Ovary (tissue), 9 donors: Measurements from ENCODE around the gene PREB. TPM values are rescaled to one million over a fixed set of nuclear protein-coding genes. Genes with fewer than 3 reads are reported as not detected.

Experiments used
- DNase-seq, 5 donors: peaks; one replicate each; pipeline ENCODE4 v3.0.0-alpha.2; 2019 to 2020
- H3K27ac ChIP-seq, 2 donors: fragments of 200-600 bp; one replicate each; pipeline versions ENCODE4 v1.5.1 to v1.8.0; 2019 to 2022
- H3K27me3 ChIP-seq: fragments of 200-600 bp; one replicate; pipeline ENCODE4 v1.8.0; 2022
- H3K36me3 ChIP-seq: fragments of 200-600 bp; sonication (generic); one replicate; pipeline ENCODE4 v1.5.1; 2019
- H3K4me1 ChIP-seq: one replicate; pipeline ENCODE4 v1.8.1; 2013; ENCODE audit warnings: mild to moderate bottlenecking, moderate library complexity; ENCODE audit not compliant: insufficient read depth
- H3K4me3 ChIP-seq: fragments of 200-600 bp; sonication (generic); one replicate; pipeline ENCODE4 v1.5.1; 2017
- H3K9me3 ChIP-seq, 2 donors: fragments of 200-600 bp in 1 of 2; sonication (generic) in 1 of 2; one replicate each; pipeline versions ENCODE4 v1.5.1 to v1.8.1; 2013 to 2019; ENCODE audit warnings: mild to moderate bottlenecking in 1 of 2, moderate library complexity in 1 of 2
- CTCF ChIP-seq, 3 donors: fragments of 450-650 bp in 2 of 3; fragments of 200-600 bp in 1 of 3; IDR thresholded peaks; one replicate each; pipeline versions ENCODE4 v1.5.1 to v1.8.0; 2016 to 2022; ENCODE audit warnings: antibody characterized with exemption in 3 of 3, mild to moderate bottlenecking in 1 of 3
- EP300 ChIP-seq: sonication (generic); formaldehyde crosslinking; IDR thresholded peaks from one replicate; pipeline ENCODE4 v1.6.1; 2017; ENCODE audit warnings: antibody characterized with exemption
- POLR2A ChIP-seq: fragments of 450-650 bp; IDR thresholded peaks from one replicate; pipeline ENCODE4 v1.6.1; 2017; ENCODE audit warnings: antibody characterized with exemption, mild to moderate bottlenecking, moderate library complexity
- WGBS, 3 donors: extraction: QIAGEN DNeasy Blood & Tissue Kit in 1 of 3; methylation state at CpG; one replicate each; pipeline versions ENCODE4 v1.1.5 to v1.1.7; 2013 to 2017; 5-methylcytosine and 5-hydroxymethylcytosine counted together
- intact Hi-C, 4 donors: fragments of 100-400 bp; cut with DNase I; formaldehyde crosslinking; loops; one replicate each; pipeline versions ENCODE4 v1.11.0 to v1.15.1; 2022 to 2023
- polyA plus RNA-seq, 2 donors: library from polyadenylated mRNA; stranded (reverse); fragments of 200-250 nt in 1 of 2; fragments of 350-450 nt in 1 of 2; fragmentation: Illumina TruSeq in 1 of 2; extraction: RNeasy Lipid Tissue Mini Kit (QIAGEN cat#74804) in 1 of 2; gene quantifications; one replicate each; pipeline ENCODE4 v1.2.3, GENCODE V29; 2013 to 2014
- total RNA-seq, 7 donors: library from RNA; depleted of rRNA in 2 of 7; stranded (reverse); fragments of >200 nt in 2 of 7; fragmentation: NEBNext Ultra II Directional in 3 of 7; extraction: Animal tissue kit (Norgen Biotek cat#: 25700) in 3 of 7; gene quantifications; one replicate each; pipeline versions ENCODE4 v1.1.0 to v1.2.4, GENCODE V29; 2016 to 2023
- donor health status: DM: no; HTN: no; CAD: no; lungs with moderate emphysema.
- donor health status: DM: no; HTN: no; CAD: no.
- donor health status: Bipolar disorder and iron deficiency.
- donor health status: DM: yes; HTN: yes; CAD: no.
- donor health status: DM: no; HTN: no; CAD: no.
- donor health status: DM: yes; HTN: yes; CAD: no.

PREB gene
- total and polyA plus RNA-seq, 9 donors: 42.7 to 113 (median 67.2) TPM

- 57 to 71% (median 63%) methylated on average over 15 of the region's 15 CpGs for WGBS, 3 donors
Observed at GRCh38 chr2:27162151-27163121, 28.0 kb upstream of the PREB start.

DNA sequence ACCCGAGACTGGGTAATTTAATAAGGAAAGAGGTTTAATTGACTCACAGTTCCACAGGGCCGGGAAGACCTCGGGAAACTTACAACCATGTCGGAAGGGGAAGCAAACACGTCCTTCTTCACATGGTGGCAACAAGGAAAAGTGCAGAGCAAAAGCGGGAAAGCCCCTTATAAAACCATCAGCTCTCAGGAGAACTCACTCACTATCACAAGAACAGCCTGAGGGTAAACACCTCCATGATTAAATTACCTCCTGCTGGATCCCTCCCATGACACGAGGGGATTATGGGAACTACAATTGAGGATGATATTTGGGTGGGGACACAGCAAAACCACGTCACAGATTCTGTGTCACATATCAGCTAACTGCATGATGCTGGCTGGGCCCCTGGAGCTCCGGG lies 25.8 kb upstream of the PREB start:
- WGBS, 3 donors: 90 to 94% (median 92%) methylated on average over 9 of the region's 9 CpGs
- H3K4me1 ChIP-seq: peaks cover 12% of the 10 kb centered on the region
- intact Hi-C loops: no loop called here
- no peaks in the 10 kb centered on the region for H3K36me3 ChIP-seq
- no peaks in the 10 kb centered on the region for H3K27me3 ChIP-seq
- TF ChIP-seq POLR2A (no peak), CTCF (IDR thresholded peaks at IDR 0.05) (no peak), EP300 (no peak)
- no peak for DNase-seq
- no peak overlapping the region for H3K27ac ChIP-seq
- no peak overlapping the region for H3K4me3 ChIP-seq
- H3K9me3 ChIP-seq: no peaks in the 10 kb centered on the region

More at GRCh38 chr2:27162151-27163121, 28.0 kb upstream of the PREB start:
- Histone ChIP-seq H3K36me3 (no peaks in the 10 kb centered on the region), H3K4me1 (peaks cover 6% of the 10 kb centered on the region), H3K9me3 (no peaks in the 10 kb centered on the region), H3K27me3 (no peaks in the 10 kb centered on the region), H3K4me3 (no peak overlapping the region), H3K27ac (no peak overlapping the region)
- TF ChIP-seq POLR2A (no peak), EP300 (no peak), CTCF (IDR thresholded peaks at IDR 0.05) (no peak)
- intact Hi-C loops: no loop called here
- DNase-seq: no peak

- intact Hi-C loops: no loop called here
- Histone ChIP-seq H3K36me3 (no peaks in the 10 kb centered on the region), H3K4me3 (no peak overlapping the region), H3K27me3 (no peaks in the 10 kb centered on the region), H3K4me1 (peaks cover 16% of the 10 kb centered on the region), H3K9me3 (no peaks in the 10 kb centered on the region), H3K27ac (no peak overlapping the region)
- TF ChIP-seq POLR2A (no peak), CTCF (IDR thresholded peaks at IDR 0.05) (no peak), EP300 (no peak)
- 61 to 91% (median 67%) methylated on average over 5 to 6 of the region's 6 CpGs for WGBS, 3 donors
- no peak for DNase-seq
Observed at GRCh38 chr2:27159271-27159670, 24.8 kb upstream of the PREB start.

- Histone ChIP-seq H3K36me3 (no peaks in the 10 kb centered on the region), H3K27me3 (no peaks in the 10 kb centered on the region), H3K4me3 (no peak overlapping the region), H3K9me3 (no peaks in the 10 kb centered on the region), H3K27ac (no peak overlapping the region), H3K4me1 (peaks cover 20% of the 10 kb centered on the region)
- TF ChIP-seq POLR2A (no peak), EP300 (no peak), CTCF (IDR thresholded peaks at IDR 0.05) (no peak)
- no peak for DNase-seq
- intact Hi-C loops: no loop called here
- WGBS, 3 donors: 69 to 81% (median 71%) methylated on average over 6 of the region's 6 CpGs
Observed at GRCh38 chr2:27158468-27158867, 24.0 kb upstream of the PREB start.
